PFSK-1 (cell line): ENCODE measurements around the gene TSEN2.

Experiments used
- FOXP2 ChIP-seq: optimal IDR thresholded peaks from 2 replicates; pipeline ENCODE3; 2011; ENCODE audit warnings: borderline replicate concordance, control low read depth, inconsistent platforms; ENCODE audit not compliant: insufficient read depth; ENCODE audit errors: extremely low read length, extremely low read depth
- POLR2AphosphoS5 ChIP-seq: IDR thresholded peaks from 2 replicates; pipeline ENCODE4 v1.6.1; 2012; ENCODE audit warnings: low read depth, mild to moderate bottlenecking, control low read depth, low read length, moderate library complexity
- SIN3A ChIP-seq: IDR thresholded peaks from 2 replicates; pipeline ENCODE4 v1.6.1; 2012; ENCODE audit warnings: mild to moderate bottlenecking, low read length, moderate library complexity, borderline replicate concordance; ENCODE audit not compliant: insufficient read depth
- TAF1 ChIP-seq: IDR thresholded peaks from 2 replicates; pipeline ENCODE4 v1.6.1; 2012; ENCODE audit warnings: low read length, control low read depth, borderline replicate concordance; ENCODE audit not compliant: insufficient read depth
- TF ChIP-seq, protein P1 (sequence below), 2 experiments: IDR thresholded peaks; 2 replicates each; pipeline versions ENCODE4 v1.6.1 to v1.8.0; 2011 to 2012; ENCODE audit warnings: low read depth in 2 of 2, low read length in 2 of 2, control low read depth in 1 of 2, inconsistent platforms in 1 of 2, mild to moderate bottlenecking in 1 of 2, moderate library complexity in 1 of 2; ENCODE audit not compliant: insufficient read depth in 1 of 2

The TSEN2 gene

DNA sequence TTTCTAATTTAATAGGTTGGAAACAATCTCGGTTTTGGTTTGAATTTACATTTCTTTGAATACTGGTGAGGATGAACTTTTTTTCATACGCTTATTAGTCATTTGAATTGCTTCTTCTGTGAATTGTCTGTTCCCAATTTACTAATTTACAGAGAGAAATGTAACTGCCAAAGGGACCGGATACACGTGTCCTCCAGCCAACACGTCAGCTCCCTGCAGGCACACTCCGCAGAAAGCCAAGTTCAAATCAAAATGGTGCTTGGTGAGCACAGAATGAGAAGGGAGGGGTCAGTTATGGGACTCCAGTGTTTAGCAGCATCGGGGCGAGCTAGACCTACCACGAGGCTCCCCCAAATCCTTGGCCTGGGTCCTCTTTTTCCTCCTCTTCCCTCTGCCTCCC is 10.8 kb upstream of the TSEN2 start:
- TF ChIP-seq FOXP2: no peak
- TF ChIP-seq TAF1: no peak
- no peak for TF ChIP-seq POLR2AphosphoS5
- no peak for TF ChIP-seq SIN3A
- TF ChIP-seq, protein P1, sequence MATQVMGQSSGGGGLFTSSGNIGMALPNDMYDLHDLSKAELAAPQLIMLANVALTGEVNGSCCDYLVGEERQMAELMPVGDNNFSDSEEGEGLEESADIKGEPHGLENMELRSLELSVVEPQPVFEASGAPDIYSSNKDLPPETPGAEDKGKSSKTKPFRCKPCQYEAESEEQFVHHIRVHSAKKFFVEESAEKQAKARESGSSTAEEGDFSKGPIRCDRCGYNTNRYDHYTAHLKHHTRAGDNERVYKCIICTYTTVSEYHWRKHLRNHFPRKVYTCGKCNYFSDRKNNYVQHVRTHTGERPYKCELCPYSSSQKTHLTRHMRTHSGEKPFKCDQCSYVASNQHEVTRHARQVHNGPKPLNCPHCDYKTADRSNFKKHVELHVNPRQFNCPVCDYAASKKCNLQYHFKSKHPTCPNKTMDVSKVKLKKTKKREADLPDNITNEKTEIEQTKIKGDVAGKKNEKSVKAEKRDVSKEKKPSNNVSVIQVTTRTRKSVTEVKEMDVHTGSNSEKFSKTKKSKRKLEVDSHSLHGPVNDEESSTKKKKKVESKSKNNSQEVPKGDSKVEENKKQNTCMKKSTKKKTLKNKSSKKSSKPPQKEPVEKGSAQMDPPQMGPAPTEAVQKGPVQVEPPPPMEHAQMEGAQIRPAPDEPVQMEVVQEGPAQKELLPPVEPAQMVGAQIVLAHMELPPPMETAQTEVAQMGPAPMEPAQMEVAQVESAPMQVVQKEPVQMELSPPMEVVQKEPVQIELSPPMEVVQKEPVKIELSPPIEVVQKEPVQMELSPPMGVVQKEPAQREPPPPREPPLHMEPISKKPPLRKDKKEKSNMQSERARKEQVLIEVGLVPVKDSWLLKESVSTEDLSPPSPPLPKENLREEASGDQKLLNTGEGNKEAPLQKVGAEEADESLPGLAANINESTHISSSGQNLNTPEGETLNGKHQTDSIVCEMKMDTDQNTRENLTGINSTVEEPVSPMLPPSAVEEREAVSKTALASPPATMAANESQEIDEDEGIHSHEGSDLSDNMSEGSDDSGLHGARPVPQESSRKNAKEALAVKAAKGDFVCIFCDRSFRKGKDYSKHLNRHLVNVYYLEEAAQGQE (IDR thresholded peaks at IDR 0.05; ENCODE audit: insufficient read depth in 1 of 2, low read depth in 2 of 2, low read length in 2 of 2): no peak

- TF ChIP-seq, protein P1 (IDR thresholded peaks at IDR 0.05; ENCODE audit: insufficient read depth in 1 of 2, low read depth in 2 of 2, low read length in 2 of 2): no peak
- TF ChIP-seq POLR2AphosphoS5 (no peak), TAF1 (no peak), FOXP2 (no peak), SIN3A (no peak)
Measured at GRCh38 chr3:12476238-12476897, 7.9 kb upstream of the TSEN2 start.

DNA sequence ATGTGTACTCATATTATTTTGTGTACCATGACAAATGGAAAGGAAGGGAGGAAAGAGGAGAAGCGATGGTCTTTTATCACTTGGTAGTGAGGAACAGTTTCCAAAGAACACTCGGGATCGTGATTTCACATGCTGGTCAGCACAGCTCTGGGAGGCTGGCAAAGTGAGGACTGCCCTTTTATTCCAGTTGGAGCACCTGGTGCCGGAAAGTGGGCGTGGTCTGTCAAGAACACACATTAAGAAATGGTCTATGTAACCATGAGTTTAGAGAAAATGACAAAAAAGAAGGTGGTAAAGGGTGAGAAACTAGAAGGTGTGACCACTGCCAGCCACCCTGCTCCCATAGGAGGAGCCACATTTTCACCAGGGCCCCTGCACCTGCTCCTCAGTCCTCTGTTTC is 7.0 kb upstream of the TSEN2 start:
- TF ChIP-seq POLR2AphosphoS5: no peak
- TF ChIP-seq TAF1: no peak
- TF ChIP-seq FOXP2: no peak
- TF ChIP-seq SIN3A: no peak
- TF ChIP-seq, protein P1 (IDR thresholded peaks at IDR 0.05; ENCODE audit: insufficient read depth in 1 of 2, low read depth in 2 of 2, low read length in 2 of 2): no peak

DNA sequence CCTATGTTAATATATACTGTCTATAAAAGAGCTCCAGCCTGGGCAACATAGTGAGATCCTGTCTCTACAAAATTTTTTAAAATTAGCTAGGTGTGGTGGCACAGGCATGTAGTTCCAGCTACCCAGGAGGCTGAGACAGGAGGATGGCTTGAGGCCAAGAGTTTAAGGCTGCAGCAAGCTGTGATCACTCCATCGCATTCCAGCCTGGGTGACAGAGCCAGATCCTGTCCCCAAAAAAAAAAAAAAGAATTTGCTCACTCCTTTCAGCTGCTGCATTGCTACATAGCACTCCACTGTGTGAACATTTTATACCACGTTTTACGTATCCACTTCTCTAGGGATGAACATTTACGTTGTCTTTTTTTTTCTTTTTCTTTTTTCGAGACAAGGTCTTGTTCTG is 6.0 kb upstream of the TSEN2 start:
- TF ChIP-seq SIN3A (no peak), POLR2AphosphoS5 (no peak)

DNA sequence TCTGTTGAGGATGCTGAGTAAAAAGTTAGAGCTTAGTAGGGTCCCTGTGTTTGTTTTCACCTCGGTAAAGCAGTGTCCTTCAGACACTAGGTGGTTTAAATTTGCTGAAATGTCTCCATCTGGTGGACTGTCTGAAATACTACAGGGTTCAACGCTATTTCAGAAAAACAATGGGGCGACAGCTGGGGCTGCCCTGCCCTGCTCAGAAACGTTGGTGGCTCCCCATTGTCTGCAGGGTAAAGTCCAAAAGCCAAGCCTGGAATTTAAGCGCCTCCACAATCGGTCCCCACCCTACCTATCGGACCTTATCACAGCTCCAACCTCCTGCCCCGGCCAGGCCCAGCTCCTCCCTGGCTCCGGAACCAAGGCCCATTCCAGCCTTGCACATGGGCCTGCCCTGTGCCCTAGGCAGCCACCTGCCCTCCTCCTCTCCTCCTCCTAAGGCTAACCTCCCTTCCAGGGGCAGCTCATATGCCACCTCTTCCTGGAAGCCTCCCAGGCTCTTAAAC is 4.3 kb upstream of the TSEN2 start:
- no peak for TF ChIP-seq SIN3A

- TF ChIP-seq TAF1: no peak
- no peak for TF ChIP-seq POLR2AphosphoS5
- TF ChIP-seq SIN3A: no peak
- TF ChIP-seq, protein P1 (IDR thresholded peaks at IDR 0.05; ENCODE audit: insufficient read depth in 1 of 2, low read depth in 2 of 2, low read length in 2 of 2): no peak
- TF ChIP-seq FOXP2: no peak
Measured at GRCh38 chr3:12483410-12483809, 870 bp upstream of the TSEN2 start.
